ENCODE results near the gene RAB7A. TPM values are rescaled to one million over a fixed set of nuclear protein-coding genes. Genes with fewer than 3 reads are reported as not detected.

RAB7A gene
- total RNA-seq, 1 experiment from 2014 or later = 172 TPM

DNA sequence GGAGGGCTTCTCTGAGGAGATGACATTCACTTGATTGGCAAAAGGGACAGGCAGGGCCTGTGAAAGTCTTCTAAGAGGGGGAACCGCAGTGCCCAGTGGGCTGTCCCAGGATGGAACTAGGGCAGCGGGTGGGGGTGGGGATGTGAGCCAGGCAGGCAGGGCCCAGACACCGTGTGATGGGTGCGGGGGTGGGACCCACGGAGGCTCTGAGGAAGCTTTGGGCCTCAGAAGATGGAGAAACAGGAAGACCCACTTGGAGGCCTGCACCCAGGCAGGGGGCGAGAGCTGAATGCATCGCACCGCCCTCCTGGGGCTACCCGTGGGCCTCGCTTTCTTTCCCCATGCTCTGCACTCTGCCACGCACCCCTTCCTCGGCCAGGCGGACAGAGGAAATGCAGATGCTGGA, 120.5 kb downstream of the RAB7A start:
- H3K4me1 Mint-ChIP-seq (ENCODE audit: insufficient read depth, unreplicated experiment) = peaks cover 11% of the 10 kb centered on the region
- ChIA-PET CTCF (interaction anchor here (0.6 kb wide), 1 partner anchor 205 kb away, joined by 3 read pairs; no protein-coding TSS in a partner anchor), POLR2A (interaction anchor here (0.6 kb wide), 1 partner anchor 21 kb away, joined by 3 read pairs; no protein-coding TSS in a partner anchor)
- no peak overlapping the region for H3K27ac Mint-ChIP-seq (ENCODE audit: low read depth, unreplicated experiment)
- no peaks in the 10 kb centered on the region for H3K9me3 Mint-ChIP-seq (ENCODE audit: unreplicated experiment)
- TF ChIP-seq CTCF (IDR thresholded peaks at IDR 0.05; ENCODE audit: unreplicated experiment) = no peak
- BruUV-seq (replicated peaks) = no TSS peak
- H3K27me3 Mint-ChIP-seq (ENCODE audit: insufficient read depth, unreplicated experiment) = no peaks in the 10 kb centered on the region
- H3K4me3 Mint-ChIP-seq (ENCODE audit: unreplicated experiment) = no peak overlapping the region
- H3K36me3 Mint-ChIP-seq (ENCODE audit: insufficient read depth, unreplicated experiment) = no peaks in the 10 kb centered on the region
- DNase-seq (ENCODE audit: unreplicated experiment) = no peak
- intact Hi-C loops (cut with micrococcal nuclease) = no loop called here

- BruUV-seq (replicated peaks) = no TSS peak
- no peaks in the 10 kb centered on the region for H3K9me3 Mint-ChIP-seq (ENCODE audit: unreplicated experiment)
- H3K27me3 Mint-ChIP-seq (ENCODE audit: insufficient read depth, unreplicated experiment) = no peaks in the 10 kb centered on the region
- no peak for DNase-seq (ENCODE audit: unreplicated experiment)
- no peak for TF ChIP-seq CTCF (IDR thresholded peaks at IDR 0.05; ENCODE audit: unreplicated experiment)
- peaks cover 11% of the 10 kb centered on the region for H3K4me1 Mint-ChIP-seq (ENCODE audit: insufficient read depth, unreplicated experiment)
- H3K36me3 Mint-ChIP-seq (ENCODE audit: insufficient read depth, unreplicated experiment) = no peaks in the 10 kb centered on the region
- ChIA-PET POLR2A (interaction anchor here (0.6 to 0.7 kb wide), 3 partner anchors 9 to 161 kb away, joined by 3 to 4 read pairs (median 3); no protein-coding TSS in a partner anchor), CTCF (no interaction called here)
- H3K27ac Mint-ChIP-seq (ENCODE audit: low read depth, unreplicated experiment) = no peak overlapping the region
- intact Hi-C loops (cut with micrococcal nuclease) = no loop called here
- no peak overlapping the region for H3K4me3 Mint-ChIP-seq (ENCODE audit: unreplicated experiment)
These were observed 121.8 kb downstream of the RAB7A start for GRCh38 chr3:128847666-128848370.

DNA sequence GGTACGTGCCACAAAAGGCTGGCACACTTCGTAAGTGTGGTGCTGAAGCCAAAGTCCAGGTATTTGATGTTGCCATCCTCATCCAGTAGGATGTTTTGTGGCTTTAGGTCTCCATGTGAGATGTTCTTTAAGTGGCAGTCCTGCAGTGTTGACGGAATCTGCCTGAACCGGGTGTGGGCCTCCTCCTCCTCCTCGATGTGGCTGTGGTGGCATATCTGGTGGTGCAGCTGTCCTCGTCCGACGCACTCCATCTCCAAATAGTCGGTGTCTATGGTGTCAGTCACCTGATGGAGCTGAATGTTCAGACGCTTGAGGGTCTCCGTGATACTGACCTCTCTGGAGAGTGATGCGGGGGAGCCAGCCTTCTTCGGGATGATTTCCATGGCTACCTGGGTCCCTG, 123.0 kb downstream of the RAB7A start:
- H3K36me3 Mint-ChIP-seq (ENCODE audit: insufficient read depth, unreplicated experiment) = no peaks in the 10 kb centered on the region
- TF ChIP-seq CTCF (IDR thresholded peaks at IDR 0.05; ENCODE audit: unreplicated experiment) = no peak
- DNase-seq (ENCODE audit: unreplicated experiment) = no peak
- no peak overlapping the region for H3K4me3 Mint-ChIP-seq (ENCODE audit: unreplicated experiment)
- H3K9me3 Mint-ChIP-seq (ENCODE audit: unreplicated experiment) = peaks cover under 1% of the 10 kb centered on the region
- BruUV-seq (replicated peaks) = no TSS peak
- H3K27ac Mint-ChIP-seq (ENCODE audit: low read depth, unreplicated experiment) = no peak overlapping the region
- ChIA-PET POLR2A (no interaction called here), CTCF (no interaction called here)
- H3K4me1 Mint-ChIP-seq (ENCODE audit: insufficient read depth, unreplicated experiment) = peaks cover 11% of the 10 kb centered on the region
- intact Hi-C loops (cut with micrococcal nuclease) = no loop called here
- H3K27me3 Mint-ChIP-seq (ENCODE audit: insufficient read depth, unreplicated experiment) = no peaks in the 10 kb centered on the region

- intact Hi-C loops (cut with micrococcal nuclease) = no loop called here
These were observed 124.0 kb downstream of the RAB7A start for GRCh38 chr3:128849911-128850455.

More at GRCh38 chr3:128849911-128850455, 124.0 kb downstream of the RAB7A start:
- H3K9me3 Mint-ChIP-seq (ENCODE audit: unreplicated experiment) = peaks cover 11% of the 10 kb centered on the region
- peak; percentile 7 for TF ChIP-seq CTCF (IDR thresholded peaks at IDR 0.05; ENCODE audit: unreplicated experiment)
- CTCF ChIA-PET = no interaction called here
- no TSS peak for BruUV-seq (replicated peaks)
- no peaks in the 10 kb centered on the region for H3K27me3 Mint-ChIP-seq (ENCODE audit: insufficient read depth, unreplicated experiment)
- peak; percentile 21 for DNase-seq (ENCODE audit: unreplicated experiment)
- POLR2A ChIA-PET = no interaction called here
- H3K27ac Mint-ChIP-seq (ENCODE audit: low read depth, unreplicated experiment) = no peak overlapping the region
- H3K4me3 Mint-ChIP-seq (ENCODE audit: unreplicated experiment) = no peak overlapping the region
- no peaks in the 10 kb centered on the region for H3K36me3 Mint-ChIP-seq (ENCODE audit: insufficient read depth, unreplicated experiment)
- peaks cover 11% of the 10 kb centered on the region for H3K4me1 Mint-ChIP-seq (ENCODE audit: insufficient read depth, unreplicated experiment)
